H1 (cell line): ENCODE results near the gene FAM25A.
"Not testable (repeated sequence)": the region's sequence is repeated elsewhere in the genome, so short reads cannot be mapped to it uniquely, and the experiment has no call there.

Source experiments
- BACH1 ChIP-seq: IDR thresholded peaks from 2 replicates; pipeline ENCODE4 v1.6.1; 2012; ENCODE audit warnings: low read length, improper control_type of control experiment
- POLR2AphosphoS5 ChIP-seq: IDR thresholded peaks from 2 replicates; pipeline ENCODE4 v1.6.1; 2011; ENCODE audit warnings: low read depth, low read length

DNA sequence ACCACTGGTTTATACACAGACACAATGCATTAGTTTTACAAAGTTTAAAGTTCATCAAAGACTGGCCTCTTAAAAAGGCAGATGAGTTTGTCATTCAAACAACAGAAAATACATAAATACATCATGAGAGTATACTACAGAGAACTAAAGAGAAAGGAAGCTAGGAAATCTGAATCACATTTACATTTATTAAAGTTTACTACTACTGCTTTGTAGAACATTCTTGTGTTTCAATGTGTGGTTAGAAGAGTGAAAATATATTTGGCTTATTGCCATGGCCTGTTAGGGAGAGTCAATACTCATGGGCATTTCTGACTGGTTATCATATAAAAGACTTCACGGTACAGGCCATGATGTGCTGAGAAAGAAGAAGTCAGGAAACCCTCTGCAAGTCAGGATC lies 13.0 kb upstream of the FAM25A start:
- not testable (repeated sequence) for TF ChIP-seq BACH1, POLR2AphosphoS5
